ENCODE measurements around the gene TAF11L14.
A peak's percentile ranks its signal among the peaks of the same experiment; 100 is the strongest.
"Not testable (repeated sequence)": the region's sequence is repeated elsewhere in the genome, so short reads cannot be mapped to it uniquely, and the experiment has no call there.

Gene TAF11L14

GRCh38 chr5:17634160-17634559, at the start of gene TAF11L14:
TAF11L14 (plus strand) TSS chr5:17634460.
- no peak for ATAC-seq
- no peaks in the 10 kb centered on the region for H3K4me1 Mint-ChIP-seq
- H3K4me3 Mint-ChIP-seq, result no peak within 1 kb of the TSS
- H3K27ac Mint-ChIP-seq, result no peak within 1 kb of the TSS
- H3K36me3 Mint-ChIP-seq, result no peaks in the 10 kb centered on the region
- no peaks in the 10 kb centered on the region for H3K9me3 Mint-ChIP-seq
- no peaks in the 10 kb centered on the region for H3K27me3 Mint-ChIP-seq

GRCh38 chr5:17585658-17586057, 48.6 kb upstream of the TAF11L14 start, which contains the start of gene TAF11L7:
TAF11L7 (minus strand) TSS chr5:17585758.
- not testable (repeated sequence) for H3K27ac Mint-ChIP-seq, H3K4me1 Mint-ChIP-seq, H3K27me3 Mint-ChIP-seq, H3K4me3 Mint-ChIP-seq, ATAC-seq, H3K36me3 Mint-ChIP-seq, H3K9me3 Mint-ChIP-seq

- H3K36me3 Mint-ChIP-seq, H3K27ac Mint-ChIP-seq, H3K4me1 Mint-ChIP-seq, H3K4me3 Mint-ChIP-seq, H3K9me3 Mint-ChIP-seq, ATAC-seq, H3K27me3 Mint-ChIP-seq: not testable (repeated sequence)
Observed at GRCh38 chr5:17590860-17591259, 43.4 kb upstream of the TAF11L14 start, which contains the start of gene TAF11L8. TAF11L8 (minus strand) TSS chr5:17590960.

GRCh38 chr5:17594255-17594654, 40.0 kb upstream of the TAF11L14 start, which contains the start of gene TAF11L9:
TAF11L9 (minus strand) TSS chr5:17594394.
- not testable (repeated sequence) for H3K9me3 Mint-ChIP-seq, H3K36me3 Mint-ChIP-seq, H3K4me1 Mint-ChIP-seq, ATAC-seq, H3K4me3 Mint-ChIP-seq, H3K27me3 Mint-ChIP-seq, H3K27ac Mint-ChIP-seq

- not testable (repeated sequence) for H3K4me1 Mint-ChIP-seq, ATAC-seq, H3K4me3 Mint-ChIP-seq, H3K36me3 Mint-ChIP-seq, H3K27me3 Mint-ChIP-seq, H3K9me3 Mint-ChIP-seq, H3K27ac Mint-ChIP-seq
Observed at GRCh38 chr5:17597728-17598127, 36.5 kb upstream of the TAF11L14 start, which contains the start of gene TAF11L10. TAF11L10 (minus strand) TSS chr5:17597828.

GRCh38 chr5:17603880-17604279, 30.4 kb upstream of the TAF11L14 start, which contains the start of gene TAF11L11:
TAF11L11 (plus strand) TSS chr5:17604183.
- not testable (repeated sequence) for H3K27me3 Mint-ChIP-seq, H3K36me3 Mint-ChIP-seq, H3K27ac Mint-ChIP-seq, H3K4me1 Mint-ChIP-seq, ATAC-seq, H3K9me3 Mint-ChIP-seq, H3K4me3 Mint-ChIP-seq

GRCh38 chr5:17604951-17605350, 29.3 kb upstream of the TAF11L14 start:
- Mint-ChIP-seq H3K4me3 (no peak overlapping the region), H3K36me3 (no peaks in the 10 kb centered on the region)

GRCh38 chr5:17607461-17607860, 26.8 kb upstream of the TAF11L14 start:
- H3K4me1 Mint-ChIP-seq, H3K9me3 Mint-ChIP-seq, H3K27me3 Mint-ChIP-seq, ATAC-seq, H3K4me3 Mint-ChIP-seq, H3K27ac Mint-ChIP-seq, H3K36me3 Mint-ChIP-seq: not testable (repeated sequence)

More at GRCh38 chr5:17604951-17605350, 29.3 kb upstream of the TAF11L14 start:
- Mint-ChIP-seq H3K9me3 (peaks cover 3% of the 10 kb centered on the region), H3K27me3 (no peaks in the 10 kb centered on the region), H3K27ac (no peak overlapping the region), H3K4me1 (no peaks in the 10 kb centered on the region)
- no peak for ATAC-seq

- not testable (repeated sequence) for H3K27me3 Mint-ChIP-seq, H3K4me3 Mint-ChIP-seq, H3K4me1 Mint-ChIP-seq, H3K9me3 Mint-ChIP-seq, H3K27ac Mint-ChIP-seq, H3K36me3 Mint-ChIP-seq, ATAC-seq
Observed at GRCh38 chr5:17610092-17610491, 24.2 kb upstream of the TAF11L14 start, which contains the start of gene TAF11L12. TAF11L12 (plus strand) TSS chr5:17610392.

GRCh38 chr5:17614872-17615605, 19.2 kb upstream of the TAF11L14 start:
- ATAC-seq, result no peak
- no peak overlapping the region for H3K27ac Mint-ChIP-seq
- H3K4me3 Mint-ChIP-seq, result no peak overlapping the region
- no peaks in the 10 kb centered on the region for H3K36me3 Mint-ChIP-seq
- peaks cover 8% of the 10 kb centered on the region for H3K27me3 Mint-ChIP-seq
- H3K4me1 Mint-ChIP-seq, result no peaks in the 10 kb centered on the region
- no peaks in the 10 kb centered on the region for H3K9me3 Mint-ChIP-seq

- no peaks in the 10 kb centered on the region for H3K4me1 Mint-ChIP-seq
- ATAC-seq, result no peak
- no peaks in the 10 kb centered on the region for H3K36me3 Mint-ChIP-seq
- peaks cover 4% of the 10 kb centered on the region for H3K9me3 Mint-ChIP-seq
- H3K4me3 Mint-ChIP-seq, result no peak overlapping the region
- no peak overlapping the region for H3K27ac Mint-ChIP-seq
- peaks cover 16% of the 10 kb centered on the region for H3K27me3 Mint-ChIP-seq
Observed at GRCh38 chr5:17619354-17619753, 14.9 kb upstream of the TAF11L14 start.

- Mint-ChIP-seq H3K36me3 (no peaks in the 10 kb centered on the region), H3K27ac (no peak overlapping the region), H3K9me3 (peaks cover 4% of the 10 kb centered on the region), H3K4me3 (no peak overlapping the region), H3K4me1 (no peaks in the 10 kb centered on the region), H3K27me3 (peaks cover 16% of the 10 kb centered on the region)
- no peak for ATAC-seq
Observed at GRCh38 chr5:17620627-17621026, 13.6 kb upstream of the TAF11L14 start.

GRCh38 chr5:17625686-17626085, 8.6 kb upstream of the TAF11L14 start:
- peak; percentile 32 for ATAC-seq
- Mint-ChIP-seq H3K9me3 (peaks cover 4% of the 10 kb centered on the region), H3K4me3 (no peak overlapping the region), H3K4me1 (no peaks in the 10 kb centered on the region), H3K27me3 (peaks cover 7% of the 10 kb centered on the region), H3K36me3 (no peaks in the 10 kb centered on the region), H3K27ac (no peak overlapping the region)

GRCh38 chr5:17631788-17632187, 2.5 kb upstream of the TAF11L14 start, which contains the start of gene TAF11L13:
TAF11L13 (plus strand) TSS chr5:17632088.
- not testable (repeated sequence) for H3K36me3 Mint-ChIP-seq, H3K27me3 Mint-ChIP-seq, H3K27ac Mint-ChIP-seq, H3K4me3 Mint-ChIP-seq, ATAC-seq, H3K4me1 Mint-ChIP-seq, H3K9me3 Mint-ChIP-seq

GRCh38 chr5:17649232-17649631, 15.0 kb downstream of the TAF11L14 start:
- not testable (repeated sequence) for H3K27ac Mint-ChIP-seq, H3K9me3 Mint-ChIP-seq, H3K4me1 Mint-ChIP-seq, H3K27me3 Mint-ChIP-seq, ATAC-seq, H3K4me3 Mint-ChIP-seq, H3K36me3 Mint-ChIP-seq

GRCh38 chr5:17655201-17655759, 21.0 kb downstream of the TAF11L14 start:
- H3K4me1 Mint-ChIP-seq, H3K4me3 Mint-ChIP-seq, H3K36me3 Mint-ChIP-seq, H3K27ac Mint-ChIP-seq, ATAC-seq, H3K27me3 Mint-ChIP-seq, H3K9me3 Mint-ChIP-seq: not testable (repeated sequence)
